CD4-positive, alpha-beta T cell treated with Interleukin-10 for 1 hour (primary cell): ENCODE results near the gene DENND1C.

ENCODE experiments used
- DNase-seq: peaks from one replicate; pipeline ENCODE4 v3.0.0-alpha.2; 2020

The DENND1C gene

GRCh38 chr19:6421075-6422014, 60.2 kb downstream of the DENND1C start:
- DNase-seq = no peak

DNA sequence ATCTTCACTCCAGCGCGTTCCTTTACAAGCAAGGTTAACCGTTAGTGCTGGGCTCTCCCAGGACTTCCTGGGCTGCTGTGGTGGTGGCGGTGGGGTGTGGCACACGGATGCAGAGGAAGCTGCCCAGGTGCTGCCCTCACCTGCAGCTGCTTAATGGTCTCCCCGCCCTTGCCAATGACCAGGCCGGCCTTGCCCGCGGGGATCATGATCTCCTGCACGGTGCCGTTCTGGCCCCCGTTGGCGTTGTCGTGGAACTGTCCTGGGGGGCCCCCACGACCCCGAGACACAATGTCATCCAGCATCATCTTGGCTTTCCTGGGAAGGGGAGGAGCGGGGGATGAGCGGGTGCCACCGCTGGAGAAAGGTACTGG, 63.0 kb downstream of the DENND1C start:
- no peak for DNase-seq

GRCh38 chr19:6417713-6418561, 63.6 kb downstream of the DENND1C start:
- DNase-seq = no peak
